Measurements from ENCODE around the gene EBLN2. TPM values are rescaled to one million over a fixed set of nuclear protein-coding genes. Genes with fewer than 3 reads are reported as not detected.

The EBLN2 gene
- total RNA-seq, 3 donors from 2014 or later: 4.2 to 12.0 (median 10.8) TPM

GRCh38 chr3:73046195-73046594, 15.3 kb upstream of the EBLN2 start:
- Histone ChIP-seq H3K4me1 (peaks cover 0 to 10% of the 10 kb centered on the region in 2 donors), H3K27me3 (no peaks in the 10 kb centered on the region), H3K36me3 (no peaks in the 10 kb centered on the region), H3K27ac (no peak overlapping the region), H3K4me3 (no peak overlapping the region), H3K9me3 (no peaks in the 10 kb centered on the region)
- no peak for TF ChIP-seq POLR2AphosphoS5 (IDR thresholded peaks at IDR 0.05)
- TF ChIP-seq POLR2A (IDR thresholded peaks at IDR 0.05): no peak
- TF ChIP-seq, protein P1, sequence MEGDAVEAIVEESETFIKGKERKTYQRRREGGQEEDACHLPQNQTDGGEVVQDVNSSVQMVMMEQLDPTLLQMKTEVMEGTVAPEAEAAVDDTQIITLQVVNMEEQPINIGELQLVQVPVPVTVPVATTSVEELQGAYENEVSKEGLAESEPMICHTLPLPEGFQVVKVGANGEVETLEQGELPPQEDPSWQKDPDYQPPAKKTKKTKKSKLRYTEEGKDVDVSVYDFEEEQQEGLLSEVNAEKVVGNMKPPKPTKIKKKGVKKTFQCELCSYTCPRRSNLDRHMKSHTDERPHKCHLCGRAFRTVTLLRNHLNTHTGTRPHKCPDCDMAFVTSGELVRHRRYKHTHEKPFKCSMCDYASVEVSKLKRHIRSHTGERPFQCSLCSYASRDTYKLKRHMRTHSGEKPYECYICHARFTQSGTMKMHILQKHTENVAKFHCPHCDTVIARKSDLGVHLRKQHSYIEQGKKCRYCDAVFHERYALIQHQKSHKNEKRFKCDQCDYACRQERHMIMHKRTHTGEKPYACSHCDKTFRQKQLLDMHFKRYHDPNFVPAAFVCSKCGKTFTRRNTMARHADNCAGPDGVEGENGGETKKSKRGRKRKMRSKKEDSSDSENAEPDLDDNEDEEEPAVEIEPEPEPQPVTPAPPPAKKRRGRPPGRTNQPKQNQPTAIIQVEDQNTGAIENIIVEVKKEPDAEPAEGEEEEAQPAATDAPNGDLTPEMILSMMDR (IDR thresholded peaks at IDR 0.05): no peak
- intact Hi-C loops (cut with DNase I; ENCODE audit: low total_unique reads): no loop called here
- no peak for DNase-seq (ENCODE audit: low spot score in 2 of 2)

- Histone ChIP-seq H3K9me3 (no peaks in the 10 kb centered on the region), H3K4me1 (peaks cover 0 to 10% of the 10 kb centered on the region in 2 donors), H3K27me3 (no peaks in the 10 kb centered on the region), H3K36me3 (no peaks in the 10 kb centered on the region), H3K4me3 (no peak overlapping the region), H3K27ac (no peak overlapping the region)
- DNase-seq (ENCODE audit: low spot score in 2 of 2): no peak
- TF ChIP-seq, protein P1 (IDR thresholded peaks at IDR 0.05): no peak
- no peak for TF ChIP-seq POLR2A (IDR thresholded peaks at IDR 0.05)
- no peak for TF ChIP-seq POLR2AphosphoS5 (IDR thresholded peaks at IDR 0.05)
- intact Hi-C loops (cut with DNase I; ENCODE audit: low total_unique reads): no loop called here
These were observed 12.1 kb upstream of the EBLN2 start for GRCh38 chr3:73049319-73049718.

GRCh38 chr3:73052857-73053256, 8.6 kb upstream of the EBLN2 start:
- intact Hi-C loops (cut with DNase I; ENCODE audit: low total_unique reads): no loop called here
- H3K4me3 ChIP-seq: no peak overlapping the region
- no peak overlapping the region for H3K27ac ChIP-seq
- no peaks in the 10 kb centered on the region for H3K9me3 ChIP-seq
- no peaks in the 10 kb centered on the region for H3K36me3 ChIP-seq
- H3K27me3 ChIP-seq: no peaks in the 10 kb centered on the region
- DNase-seq (ENCODE audit: low spot score in 2 of 2): no peak
- H3K4me1 ChIP-seq: peaks cover 0 to 4% of the 10 kb centered on the region in 2 donors
- TF ChIP-seq, protein P1 (IDR thresholded peaks at IDR 0.05): no peak
- TF ChIP-seq POLR2AphosphoS5 (IDR thresholded peaks at IDR 0.05) (no peak), POLR2A (IDR thresholded peaks at IDR 0.05) (no peak)

DNA sequence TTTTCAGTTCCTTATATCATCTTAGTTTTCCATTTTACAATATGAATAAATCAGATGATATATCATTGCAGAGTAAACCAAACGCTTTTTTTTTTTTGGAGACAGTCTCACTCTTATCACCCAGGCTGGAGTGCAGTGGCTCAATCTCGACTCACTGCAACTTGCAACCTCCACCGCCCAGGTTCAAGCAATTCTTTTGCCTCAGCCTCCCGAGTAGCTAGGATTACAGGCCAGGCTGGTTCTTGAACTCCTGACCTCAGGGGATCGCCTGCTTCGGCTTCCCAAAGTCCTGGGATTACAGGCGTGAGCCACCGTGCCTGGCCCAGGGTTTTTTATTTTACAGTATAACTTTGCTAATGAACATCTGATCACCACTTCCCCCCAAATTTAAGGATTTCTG, 5.9 kb upstream of the EBLN2 start:
- intact Hi-C loops (cut with DNase I; ENCODE audit: low total_unique reads): no loop called here

DNA sequence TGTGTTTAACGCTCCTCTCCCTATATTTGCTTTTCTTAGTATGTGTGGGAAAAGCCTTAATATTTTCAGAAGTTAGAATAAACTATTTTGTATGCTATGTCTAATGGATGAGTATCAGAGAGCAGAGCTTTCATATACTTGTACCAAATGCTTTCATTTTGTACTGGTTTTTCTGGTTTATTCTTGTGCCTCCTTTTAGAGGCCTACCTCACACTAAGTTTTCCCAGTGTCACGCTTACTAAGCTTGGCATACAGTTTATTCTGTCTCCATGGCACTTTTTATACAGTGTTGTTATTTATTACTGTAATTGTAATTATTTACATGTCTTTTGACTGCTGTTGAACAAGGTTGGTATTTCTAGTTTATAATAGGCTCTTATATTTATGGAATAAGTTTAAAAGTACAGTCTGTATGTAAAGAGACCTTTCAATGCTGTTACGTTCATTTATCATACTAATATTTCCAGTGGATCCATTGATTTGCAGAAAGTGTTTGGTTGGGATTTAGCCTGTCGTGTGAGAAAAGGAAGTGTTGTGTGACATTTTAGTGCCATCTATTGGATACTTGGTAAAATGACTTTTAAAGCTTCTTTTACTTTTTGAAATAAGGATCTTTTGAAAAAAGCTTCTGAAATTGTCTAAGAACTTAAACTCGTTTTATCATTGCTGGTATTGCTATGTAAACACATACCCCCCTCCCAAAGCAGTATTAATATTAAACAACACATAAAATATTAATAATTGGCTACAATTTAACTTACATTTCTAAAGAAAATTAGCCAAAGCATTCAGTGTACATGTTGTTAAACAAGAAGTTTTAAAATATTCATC, 5.2 kb upstream of the EBLN2 start:
- H3K9me3 ChIP-seq: no peaks in the 10 kb centered on the region
- intact Hi-C loops (cut with DNase I; ENCODE audit: low total_unique reads): no loop called here
- no peak overlapping the region for H3K4me3 ChIP-seq
- peaks cover 0 to 4% of the 10 kb centered on the region in 2 donors for H3K4me1 ChIP-seq
- peak overlapping the region in 1 of 2 donors; percentile 40 for H3K27ac ChIP-seq
- DNase-seq (ENCODE audit: low spot score in 2 of 2): no peak
- H3K36me3 ChIP-seq: no peaks in the 10 kb centered on the region
- no peaks in the 10 kb centered on the region for H3K27me3 ChIP-seq
- TF ChIP-seq POLR2AphosphoS5 (IDR thresholded peaks at IDR 0.05) (no peak), POLR2A (IDR thresholded peaks at IDR 0.05) (no peak)
- TF ChIP-seq, protein P1 (IDR thresholded peaks at IDR 0.05): peak; percentile 23 to 63 (median 54)

More for the DNA sequence above, 5.9 kb upstream of the EBLN2 start:
- H3K4me3 ChIP-seq: no peak overlapping the region
- no peak for DNase-seq (ENCODE audit: low spot score in 2 of 2)
- no peaks in the 10 kb centered on the region for H3K36me3 ChIP-seq
- H3K9me3 ChIP-seq: no peaks in the 10 kb centered on the region
- TF ChIP-seq, protein P1 (IDR thresholded peaks at IDR 0.05): no peak
- TF ChIP-seq POLR2A (IDR thresholded peaks at IDR 0.05) (no peak), POLR2AphosphoS5 (IDR thresholded peaks at IDR 0.05) (no peak)
- peaks cover 0 to 4% of the 10 kb centered on the region in 2 donors for H3K4me1 ChIP-seq
- no peaks in the 10 kb centered on the region for H3K27me3 ChIP-seq
- H3K27ac ChIP-seq: no peak overlapping the region

All from breast epithelium (tissue), 4 donors.